Erythroblast (primary cell): ENCODE results near the gene PPM1E.
"Not testable (repeated sequence)": the region's sequence is repeated elsewhere in the genome, so short reads cannot be mapped to it uniquely, and the experiment has no call there.

Experiments used
- DNase-seq, 2 experiments: peaks; one replicate each; lab custom pipeline; 2025; lab: John Stamatoyannopoulos, UW
- GATA1 ChIP-seq: IDR thresholded peaks from 2 replicates; pipeline ENCODE4 v1.6.1; 2011; ENCODE audit warnings: low read depth, mild to moderate bottlenecking, control low read depth, low read length, moderate library complexity
- POLR2A ChIP-seq: IDR thresholded peaks from 2 replicates; pipeline ENCODE4 v1.6.1; 2011; ENCODE audit warnings: mild to moderate bottlenecking, low read length

PPM1E gene

DNA sequence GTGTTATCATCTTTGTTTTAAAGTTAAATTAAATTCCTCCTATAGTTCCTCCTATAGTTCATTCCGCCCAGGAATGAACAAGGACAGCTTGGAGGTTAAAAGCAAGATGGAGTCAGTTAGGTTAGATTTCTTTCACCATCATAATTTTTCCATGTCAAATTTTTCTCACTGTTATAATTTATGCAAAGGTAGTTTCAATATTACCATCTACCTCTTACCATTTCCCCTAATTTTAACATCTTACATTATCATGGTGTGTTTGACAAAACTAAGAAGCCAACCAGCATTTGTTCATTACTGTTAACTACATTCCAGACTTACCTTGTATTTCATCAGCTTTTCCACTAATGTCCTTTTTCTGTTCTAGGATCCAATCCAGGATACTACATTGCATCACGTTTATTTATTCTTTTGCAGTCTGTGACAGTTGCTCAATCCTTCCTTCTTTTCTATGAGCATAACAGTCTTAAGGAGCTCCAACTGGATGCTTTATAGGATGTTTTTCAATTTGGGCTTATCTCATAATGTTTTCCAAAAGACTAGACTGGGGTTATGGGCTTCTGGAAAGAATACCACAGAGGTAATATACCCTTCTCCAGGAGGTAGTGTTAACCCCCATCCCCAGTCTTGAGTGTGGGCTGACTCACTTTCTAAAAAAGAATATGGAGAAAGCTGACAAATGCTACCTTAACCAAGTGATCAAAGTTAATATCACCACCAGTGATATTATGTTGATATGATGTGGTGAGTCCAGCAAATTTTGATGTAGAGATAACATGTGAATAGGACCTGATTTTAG, 158.5 kb downstream of the PPM1E start:
- no peak for TF ChIP-seq POLR2A
- no peak for TF ChIP-seq GATA1
- no peak for DNase-seq

DNA sequence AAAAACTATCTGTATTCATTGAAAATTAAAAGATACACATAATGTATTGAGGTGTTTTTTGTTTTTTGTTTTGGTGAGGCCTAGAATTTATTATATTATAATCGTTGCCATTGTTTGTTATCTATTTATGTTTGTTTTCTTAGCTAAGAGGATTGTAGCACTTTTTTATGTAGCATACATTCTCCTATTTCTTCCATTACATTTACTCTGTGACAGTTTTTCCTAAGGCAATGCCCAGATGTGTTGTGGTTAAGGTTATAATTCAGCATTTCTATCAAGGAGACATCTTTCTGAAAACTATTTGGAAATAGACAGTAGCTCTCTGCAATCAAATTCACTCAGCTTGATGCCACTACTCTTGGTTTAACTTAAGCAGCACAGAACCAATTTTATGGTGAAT, 161.6 kb downstream of the PPM1E start:
- no peak for DNase-seq
- TF ChIP-seq POLR2A: no peak
- TF ChIP-seq GATA1: no peak

DNA sequence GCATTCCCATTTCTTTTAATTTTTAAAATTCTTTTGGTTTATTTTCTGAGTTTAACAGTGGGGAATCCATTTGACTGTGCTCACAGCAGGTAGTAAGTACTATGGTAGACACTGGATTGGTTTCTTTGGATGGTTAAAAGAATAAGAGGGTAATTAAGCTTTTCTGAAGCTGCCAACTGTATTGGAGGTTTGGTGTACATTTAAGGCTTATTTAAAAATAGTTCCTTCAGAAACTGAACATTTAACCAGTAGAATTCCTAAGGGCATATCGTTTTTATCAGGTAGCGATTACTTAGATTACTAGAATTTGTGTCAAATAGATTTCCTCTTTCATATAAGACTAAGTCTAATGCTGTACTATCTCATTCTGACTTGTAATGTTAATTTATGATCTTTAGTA, 162.4 kb downstream of the PPM1E start:
- DNase-seq: no peak

DNA sequence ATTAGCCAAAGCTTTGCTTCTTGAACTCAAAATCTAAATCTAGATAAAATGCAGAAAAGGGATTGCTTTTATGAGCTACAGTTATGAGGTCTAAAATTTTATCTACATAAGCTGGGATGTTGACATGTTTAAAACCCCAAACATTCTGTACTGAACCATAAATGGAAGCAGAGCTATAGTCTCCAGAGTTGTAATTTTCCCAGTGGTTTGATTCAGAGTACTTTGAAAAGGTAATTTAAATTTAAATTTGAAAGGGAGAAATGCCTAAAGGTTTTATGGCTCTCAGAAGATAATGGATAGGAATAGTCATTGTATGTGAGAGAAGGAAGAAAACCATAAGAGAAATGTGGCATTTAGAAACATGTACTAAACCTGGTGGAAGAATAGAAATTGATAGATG, 163.2 kb downstream of the PPM1E start:
- TF ChIP-seq GATA1: no peak
- TF ChIP-seq POLR2A: no peak
- DNase-seq: no peak

More for the DNA sequence above, 162.4 kb downstream of the PPM1E start:
- TF ChIP-seq POLR2A (no peak), GATA1 (no peak)

DNA sequence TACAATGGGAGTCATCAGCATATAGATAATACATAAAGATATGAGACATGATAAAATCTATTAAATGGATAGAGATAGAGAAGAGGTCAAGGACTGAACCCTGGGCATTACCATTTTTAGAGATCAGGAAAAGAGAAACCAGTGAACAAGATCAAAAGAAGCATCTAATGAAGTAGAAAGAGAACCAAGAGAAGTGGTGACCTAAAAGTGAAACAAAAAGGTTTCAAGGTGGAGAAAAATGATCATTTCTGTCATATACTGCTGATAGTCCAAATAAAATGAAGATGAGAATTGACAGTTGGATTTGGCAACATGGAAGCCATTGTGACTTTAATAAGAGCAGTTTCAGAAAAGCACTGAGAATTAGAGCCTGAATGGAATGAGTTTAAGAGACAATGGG, 165.1 kb downstream of the PPM1E start:
- no peak for DNase-seq
- TF ChIP-seq GATA1: no peak
- TF ChIP-seq POLR2A: no peak

DNA sequence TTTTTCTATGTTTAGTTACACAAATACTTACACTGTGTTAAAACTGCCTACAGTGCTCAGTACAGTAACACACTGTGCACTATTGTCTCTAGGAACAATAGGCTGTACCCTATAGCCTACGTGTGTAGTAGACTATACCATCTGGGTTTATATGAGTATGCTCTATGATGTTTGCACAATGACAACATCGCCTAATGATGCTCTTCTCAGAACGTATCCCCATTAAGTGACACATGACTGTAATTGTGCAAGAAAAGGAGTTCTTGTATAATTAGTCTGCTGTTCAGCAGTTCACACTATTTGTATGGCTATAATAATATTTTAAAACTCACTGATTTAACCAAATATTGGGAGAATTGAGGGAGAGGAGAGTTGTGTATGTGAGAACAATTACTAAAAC, 177.3 kb downstream of the PPM1E start:
- DNase-seq: no peak
- TF ChIP-seq POLR2A (no peak), GATA1 (no peak)

DNA sequence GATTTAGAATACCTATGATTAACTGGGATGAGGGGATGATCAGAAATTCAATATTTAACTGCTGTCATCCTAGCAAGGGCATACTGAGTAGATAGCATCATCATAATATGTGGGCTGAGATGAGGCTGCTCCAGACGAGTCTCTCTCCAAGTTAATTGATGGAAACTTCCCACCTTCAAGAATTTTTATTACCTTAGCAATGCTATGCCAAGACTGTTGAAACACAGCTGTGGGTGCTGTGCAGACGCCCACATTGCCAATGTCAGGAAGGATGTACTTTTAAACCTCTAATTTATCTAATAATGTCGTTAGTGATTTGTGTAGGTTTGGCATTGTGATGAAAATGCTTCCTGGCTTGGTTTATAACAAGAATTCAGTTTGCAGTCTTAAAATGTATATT, 180.6 kb downstream of the PPM1E start:
- no peak for DNase-seq
- no peak for TF ChIP-seq GATA1
- no peak for TF ChIP-seq POLR2A

DNA sequence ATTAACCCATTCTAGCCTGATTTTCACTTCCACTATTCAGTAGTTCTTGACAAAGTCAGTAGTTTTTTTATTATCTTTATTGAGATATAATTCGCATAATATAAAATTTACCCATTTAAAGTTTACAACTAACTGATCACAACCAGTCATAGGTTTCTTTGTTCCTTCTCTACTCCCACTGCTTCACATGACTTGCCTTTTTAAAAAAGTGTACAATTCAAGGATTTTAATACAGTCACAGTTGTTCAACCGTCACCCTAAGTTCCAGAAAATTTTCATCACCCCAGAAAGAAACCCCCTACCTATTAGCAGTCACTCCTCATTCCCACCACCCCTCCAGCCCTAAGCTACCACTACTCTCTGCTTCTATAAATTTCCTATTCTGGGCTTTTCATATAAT, 188.5 kb downstream of the PPM1E start:
- TF ChIP-seq GATA1: no peak
- TF ChIP-seq POLR2A: no peak
- no peak for DNase-seq

DNA sequence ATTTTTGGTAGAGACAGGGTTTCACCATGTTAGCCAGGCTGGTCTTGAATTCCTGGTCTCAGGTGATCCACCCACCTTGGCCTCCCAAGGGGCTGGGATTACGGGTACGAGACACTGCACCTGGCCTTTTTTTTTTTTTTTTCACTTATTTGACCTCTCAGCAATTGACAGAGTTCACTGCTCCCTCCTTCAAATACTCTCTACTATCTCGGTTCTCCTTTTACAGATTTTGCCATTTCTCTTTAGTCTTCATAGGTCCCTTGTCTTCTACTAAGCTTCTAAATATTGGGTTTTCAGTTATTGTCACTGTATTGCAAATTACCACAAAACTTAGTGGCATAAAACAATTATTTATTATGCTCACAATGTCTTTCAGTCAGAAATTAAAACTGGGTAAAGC, 191.8 kb downstream of the PPM1E start:
- TF ChIP-seq GATA1 (no peak), POLR2A (no peak)
- no peak for DNase-seq

DNA sequence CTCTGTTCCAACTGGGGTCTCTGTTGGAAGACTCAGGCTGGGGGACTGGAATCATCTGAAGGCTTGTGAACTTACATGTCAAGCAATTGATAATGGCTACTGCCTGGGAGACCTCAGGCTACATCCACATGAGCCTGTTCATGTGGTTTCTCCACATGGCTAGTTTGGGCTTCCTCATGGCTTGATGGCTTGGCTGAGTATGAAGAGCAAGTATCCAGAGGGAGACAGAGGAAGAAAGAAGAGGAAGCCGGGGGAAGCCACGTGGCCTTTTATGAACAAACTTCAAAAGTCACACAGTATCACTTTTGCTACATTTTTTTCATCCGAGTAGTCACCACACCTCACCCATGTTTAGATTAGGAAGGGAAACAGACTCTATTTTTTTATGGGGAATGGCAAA, 192.2 kb downstream of the PPM1E start:
- DNase-seq: no peak
- TF ChIP-seq POLR2A: no peak
- no peak for TF ChIP-seq GATA1

DNA sequence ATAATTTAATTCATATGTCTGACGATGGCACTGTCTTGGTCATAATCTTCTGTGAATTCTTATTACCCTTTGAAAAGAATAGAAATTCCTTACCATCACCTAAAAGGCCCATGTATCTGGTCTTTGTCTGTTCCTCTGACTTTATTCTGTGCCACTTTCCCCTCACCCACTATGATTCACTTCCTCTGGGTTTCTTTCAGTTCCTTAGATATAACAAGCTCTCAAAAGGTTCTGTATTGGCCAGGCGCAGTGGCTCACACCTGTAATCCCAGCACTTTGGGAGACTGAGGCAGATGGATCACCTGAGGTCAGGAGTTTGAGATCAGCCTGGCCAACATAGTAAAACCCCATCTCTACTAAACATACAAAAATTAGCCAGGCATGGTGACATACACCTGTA, 198.7 kb downstream of the PPM1E start:
- DNase-seq: not testable (repeated sequence)

DNA sequence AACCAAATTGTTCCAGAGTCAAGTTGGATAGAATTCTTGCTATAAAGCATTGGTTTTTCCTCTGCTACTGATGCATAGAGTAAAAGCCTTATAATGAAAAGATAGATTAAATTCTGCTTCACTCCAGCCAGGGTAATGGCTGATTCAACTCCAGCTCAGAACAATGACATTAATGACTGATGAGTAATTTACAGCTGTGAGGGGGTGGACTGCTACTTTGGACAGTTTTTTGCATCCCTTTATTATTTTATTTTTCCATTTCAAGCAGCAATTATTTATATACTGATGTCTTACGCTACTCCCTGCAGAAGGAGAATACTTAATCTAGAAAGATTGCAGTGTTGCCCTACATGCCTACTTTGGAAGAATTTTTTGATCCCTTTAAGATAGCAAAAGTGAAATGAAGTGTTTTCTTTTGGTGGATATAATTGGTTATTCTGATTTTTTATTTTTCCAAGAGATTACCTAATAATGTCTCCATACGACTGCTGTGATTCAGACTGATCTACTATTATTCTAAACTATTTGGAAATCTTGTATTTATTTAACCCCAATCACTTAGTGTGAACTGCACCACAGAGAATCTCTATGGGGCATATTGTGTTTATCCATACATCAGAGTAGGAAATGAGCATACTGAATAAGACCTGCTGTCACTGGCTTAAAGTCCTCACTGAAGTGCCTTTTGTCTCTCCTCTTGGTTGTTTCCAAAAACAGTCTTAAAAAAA, 201.5 kb downstream of the PPM1E start:
- no peak for DNase-seq
- TF ChIP-seq POLR2A (no peak), GATA1 (no peak)

DNA sequence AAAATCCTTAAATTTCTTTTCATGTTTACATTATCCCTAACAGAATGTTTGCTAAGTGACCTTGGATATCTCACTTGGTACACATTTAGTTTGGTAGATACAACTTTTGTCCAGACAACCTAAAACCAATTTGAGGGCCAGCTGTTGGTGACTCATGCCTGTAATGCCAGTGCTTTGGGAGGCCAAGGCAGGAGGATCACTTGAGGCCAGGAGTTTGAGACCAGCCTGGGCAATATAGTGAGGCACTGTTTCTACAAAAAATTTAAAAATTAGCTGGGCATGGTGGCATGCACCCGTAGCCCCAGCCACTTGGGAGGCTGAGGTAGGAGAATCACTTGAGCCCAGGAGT, 202.0 kb downstream of the PPM1E start:
- not testable (repeated sequence) for DNase-seq

DNA sequence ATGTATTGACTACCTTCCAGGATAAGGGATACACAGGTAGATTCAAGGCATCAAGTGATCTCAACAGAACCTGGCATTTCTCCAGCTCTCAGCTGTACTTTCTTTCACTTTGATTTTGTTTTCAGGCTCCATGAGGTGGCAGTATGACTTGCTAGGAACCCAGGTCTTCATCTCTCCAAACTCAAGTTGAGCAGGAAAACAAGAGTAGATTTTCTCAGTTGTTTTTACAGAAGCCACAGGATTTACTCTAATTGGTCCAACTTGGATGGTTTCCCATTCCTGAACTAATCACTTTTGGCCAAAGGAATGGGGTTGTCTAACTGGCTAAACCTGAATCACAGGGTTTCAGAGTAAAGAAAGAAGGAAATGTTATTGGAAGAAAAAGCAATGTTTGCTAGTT, 204.4 kb downstream of the PPM1E start:
- peak in 1 of 2 experiments; percentile 19 for DNase-seq
- TF ChIP-seq GATA1 (no peak), POLR2A (no peak)

DNA sequence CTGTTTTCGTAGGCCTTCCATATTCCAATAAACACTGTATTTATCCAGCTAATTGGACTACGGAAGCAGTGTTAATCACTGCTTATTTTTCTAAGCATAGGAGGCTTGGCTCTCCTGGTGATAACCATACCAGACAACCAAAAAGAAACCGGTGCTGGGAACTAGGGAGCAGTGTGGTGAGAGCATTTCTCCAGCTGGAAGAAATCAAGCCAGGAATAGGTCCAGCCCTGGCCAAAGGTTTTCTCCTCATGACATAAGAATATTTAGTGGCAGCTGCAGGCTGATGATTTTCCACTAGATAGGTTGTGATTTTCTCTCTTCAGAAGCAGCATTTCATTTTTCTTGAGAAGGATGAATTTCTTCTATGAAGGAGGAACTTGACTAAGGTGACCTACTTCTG, 209.6 kb downstream of the PPM1E start:
- TF ChIP-seq POLR2A (no peak), GATA1 (no peak)
- no peak for DNase-seq
